Chondrocyte (in vitro differentiated cells): ENCODE results near the gene SETX. TPM values are rescaled to one million over a fixed set of nuclear protein-coding genes. Genes with fewer than 3 reads are reported as not detected.
"Not testable (repeated sequence)": the region's sequence is repeated elsewhere in the genome, so short reads cannot be mapped to it uniquely, and the experiment has no call there.

Experiments used
- DNase-seq: peaks from one replicate; pipeline ENCODE4 v3.0.0; 2021; ENCODE audit warnings: mixed read lengths, low spot score
- H3K27ac Mint-ChIP-seq: one replicate; pipeline ENCODE4 v1.8.0; 2021; ENCODE audit warnings: mild to moderate bottlenecking, moderate library complexity, mixed read lengths; ENCODE audit not compliant: unreplicated experiment
- H3K27me3 Mint-ChIP-seq: 2 replicates; pipeline ENCODE4 v1.8.0; 2021; ENCODE audit warnings: low read depth, mixed read lengths
- H3K36me3 Mint-ChIP-seq: 2 replicates; pipeline ENCODE4 v1.8.0; 2021; ENCODE audit warnings: low read depth, mixed read lengths
- H3K4me1 Mint-ChIP-seq: 2 replicates; pipeline ENCODE4 v1.8.0; 2021; ENCODE audit warnings: low read depth, mild to moderate bottlenecking, mixed read lengths
- H3K4me3 Mint-ChIP-seq: one replicate; pipeline ENCODE4 v1.8.0; 2021; ENCODE audit warnings: mild to moderate bottlenecking, moderate library complexity, mixed read lengths; ENCODE audit not compliant: unreplicated experiment
- H3K9me3 Mint-ChIP-seq: 2 replicates; pipeline ENCODE4 v1.8.0; 2021; ENCODE audit warnings: low read depth, mixed read lengths
- total RNA-seq: library from RNA; stranded (reverse); gene quantifications from 3 replicates; pipeline ENCODE4 v1.2.1, GENCODE V29; 2021
- TF ChIP-seq, protein P1 (sequence below): fragments of 200-600 bp; sonication (generic); IDR thresholded peaks from 2 replicates; pipeline ENCODE4 v1.5.0; 2021; ENCODE audit warnings: antibody characterized with exemption, mild to moderate bottlenecking, moderate library complexity

Gene SETX
- total RNA-seq, 1 donor from 2014 or later = 40.0 TPM

DNA sequence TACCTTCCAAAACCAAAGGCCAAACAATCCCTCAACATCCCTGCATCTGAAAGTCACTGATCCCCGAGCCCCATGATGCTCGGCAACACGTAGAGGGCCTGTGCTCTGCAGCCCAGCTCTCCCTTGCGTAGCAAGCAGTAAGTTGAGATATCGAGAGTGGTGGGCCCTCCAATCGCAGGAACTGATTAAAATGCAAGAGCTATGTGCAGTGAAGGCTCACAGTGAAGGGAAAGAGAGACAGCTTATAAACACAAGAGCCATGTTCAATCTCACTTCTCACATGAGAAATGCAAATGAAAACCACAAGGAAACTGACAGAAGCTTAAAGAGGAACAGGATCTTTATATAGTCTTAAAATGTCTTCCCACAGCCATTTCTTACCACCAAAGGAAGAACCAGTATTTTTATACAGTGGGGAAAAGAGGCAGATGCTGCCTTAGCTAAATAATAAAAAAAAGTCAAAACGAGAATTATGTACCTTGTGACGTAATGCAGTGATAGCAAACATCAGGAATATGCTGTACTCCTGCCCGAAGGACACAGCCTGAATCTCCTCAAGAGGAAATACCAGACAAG, 27.3 kb upstream of the SETX start:
- Mint-ChIP-seq H3K4me1 (no peaks in the 10 kb centered on the region), H3K4me3 (no peak overlapping the region), H3K36me3 (peaks cover 21% of the 10 kb centered on the region), H3K27me3 (no peaks in the 10 kb centered on the region), H3K9me3 (no peaks in the 10 kb centered on the region), H3K27ac (no peak overlapping the region)
- no peak for DNase-seq
- TF ChIP-seq, protein P1, sequence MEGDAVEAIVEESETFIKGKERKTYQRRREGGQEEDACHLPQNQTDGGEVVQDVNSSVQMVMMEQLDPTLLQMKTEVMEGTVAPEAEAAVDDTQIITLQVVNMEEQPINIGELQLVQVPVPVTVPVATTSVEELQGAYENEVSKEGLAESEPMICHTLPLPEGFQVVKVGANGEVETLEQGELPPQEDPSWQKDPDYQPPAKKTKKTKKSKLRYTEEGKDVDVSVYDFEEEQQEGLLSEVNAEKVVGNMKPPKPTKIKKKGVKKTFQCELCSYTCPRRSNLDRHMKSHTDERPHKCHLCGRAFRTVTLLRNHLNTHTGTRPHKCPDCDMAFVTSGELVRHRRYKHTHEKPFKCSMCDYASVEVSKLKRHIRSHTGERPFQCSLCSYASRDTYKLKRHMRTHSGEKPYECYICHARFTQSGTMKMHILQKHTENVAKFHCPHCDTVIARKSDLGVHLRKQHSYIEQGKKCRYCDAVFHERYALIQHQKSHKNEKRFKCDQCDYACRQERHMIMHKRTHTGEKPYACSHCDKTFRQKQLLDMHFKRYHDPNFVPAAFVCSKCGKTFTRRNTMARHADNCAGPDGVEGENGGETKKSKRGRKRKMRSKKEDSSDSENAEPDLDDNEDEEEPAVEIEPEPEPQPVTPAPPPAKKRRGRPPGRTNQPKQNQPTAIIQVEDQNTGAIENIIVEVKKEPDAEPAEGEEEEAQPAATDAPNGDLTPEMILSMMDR = no peak

GRCh38 chr9:132378416-132378815, 23.6 kb upstream of the SETX start:
- H3K4me3 Mint-ChIP-seq, H3K4me1 Mint-ChIP-seq, H3K9me3 Mint-ChIP-seq, H3K27me3 Mint-ChIP-seq, H3K27ac Mint-ChIP-seq, DNase-seq: not testable (repeated sequence)
- H3K36me3 Mint-ChIP-seq = peaks cover 12% of the 10 kb centered on the region

DNA sequence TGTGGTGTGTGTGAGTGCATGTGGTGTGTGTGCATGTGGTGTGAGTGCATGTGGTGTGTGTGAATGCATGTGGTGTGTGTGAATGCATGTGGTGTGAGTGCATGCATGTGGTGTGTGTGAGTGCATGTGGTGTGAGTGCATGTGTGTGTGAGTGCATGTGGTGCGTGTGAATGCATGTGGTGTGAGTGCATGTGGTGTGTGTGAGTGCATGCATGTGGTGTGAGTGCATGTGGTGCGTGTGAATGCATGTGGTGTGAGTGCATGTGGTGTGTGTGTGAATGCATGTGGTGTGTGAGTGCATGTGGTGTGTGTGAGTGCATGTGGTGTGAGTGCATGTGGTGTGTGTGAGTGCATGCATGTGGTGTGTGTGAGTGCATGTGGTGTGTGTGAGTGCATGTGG, 23.0 kb upstream of the SETX start:
- not testable (repeated sequence) for DNase-seq, H3K36me3 Mint-ChIP-seq, H3K27ac Mint-ChIP-seq, H3K27me3 Mint-ChIP-seq, H3K4me3 Mint-ChIP-seq, H3K4me1 Mint-ChIP-seq, H3K9me3 Mint-ChIP-seq

DNA sequence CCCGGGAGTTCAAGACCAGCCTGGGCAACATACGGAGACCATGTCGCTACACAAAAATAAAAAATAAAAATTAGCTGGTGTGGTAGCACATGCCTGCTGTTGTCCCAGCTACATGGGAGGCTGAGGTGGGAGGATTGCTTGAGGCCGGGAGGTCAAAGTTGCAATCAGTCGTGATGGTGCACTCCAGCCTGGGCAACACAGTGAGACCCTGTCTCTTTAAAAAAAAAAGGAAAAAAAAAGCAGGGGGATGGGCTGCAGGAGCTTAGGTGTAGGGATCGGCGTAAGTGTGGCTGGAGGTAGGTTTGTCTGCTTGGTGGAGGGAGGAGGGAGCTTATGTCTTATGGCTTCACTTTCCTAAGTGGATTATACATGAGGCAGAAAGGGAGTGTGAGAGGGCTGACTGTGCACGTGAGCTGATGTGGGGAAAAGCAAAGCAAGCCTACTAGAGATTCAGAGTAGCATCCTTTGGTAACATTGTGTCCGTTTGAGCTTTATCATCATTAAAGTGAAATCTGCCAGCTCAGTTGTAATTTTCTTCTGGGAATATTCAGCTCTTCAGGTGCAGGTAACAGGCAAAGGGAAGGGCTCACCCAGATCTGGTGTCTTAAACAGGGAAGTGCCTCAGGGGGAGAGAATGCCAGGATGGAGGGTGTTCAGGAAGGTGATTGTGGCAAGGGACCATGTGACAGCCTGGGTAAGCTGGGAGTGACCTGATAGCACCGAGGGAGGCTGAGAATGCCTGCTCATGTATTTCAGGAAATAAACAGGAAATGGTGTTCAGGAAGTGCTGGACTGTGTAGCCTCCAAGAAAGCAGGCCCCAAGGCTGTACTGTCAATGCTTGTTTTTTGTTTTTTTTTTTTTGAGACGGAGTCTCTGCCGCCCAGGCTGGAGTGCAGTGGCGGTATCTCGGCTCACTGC, 17.6 kb upstream of the SETX start:
- Mint-ChIP-seq H3K9me3 (no peaks in the 10 kb centered on the region), H3K4me1 (peaks cover 3% of the 10 kb centered on the region), H3K36me3 (peaks cover 6% of the 10 kb centered on the region), H3K4me3 (no peak overlapping the region), H3K27ac (no peak overlapping the region), H3K27me3 (no peaks in the 10 kb centered on the region)
- TF ChIP-seq, protein P1 = no peak
- DNase-seq = no peak

- H3K9me3 Mint-ChIP-seq = no peaks in the 10 kb centered on the region
- H3K4me1 Mint-ChIP-seq = peaks cover 3% of the 10 kb centered on the region
- H3K27ac Mint-ChIP-seq = no peak overlapping the region
- TF ChIP-seq, protein P1 = no peak
- H3K4me3 Mint-ChIP-seq = no peak overlapping the region
- DNase-seq = no peak
- H3K36me3 Mint-ChIP-seq = peaks cover 2% of the 10 kb centered on the region
- H3K27me3 Mint-ChIP-seq = no peaks in the 10 kb centered on the region
Observed at GRCh38 chr9:132370592-132370991, 15.8 kb upstream of the SETX start.

DNA sequence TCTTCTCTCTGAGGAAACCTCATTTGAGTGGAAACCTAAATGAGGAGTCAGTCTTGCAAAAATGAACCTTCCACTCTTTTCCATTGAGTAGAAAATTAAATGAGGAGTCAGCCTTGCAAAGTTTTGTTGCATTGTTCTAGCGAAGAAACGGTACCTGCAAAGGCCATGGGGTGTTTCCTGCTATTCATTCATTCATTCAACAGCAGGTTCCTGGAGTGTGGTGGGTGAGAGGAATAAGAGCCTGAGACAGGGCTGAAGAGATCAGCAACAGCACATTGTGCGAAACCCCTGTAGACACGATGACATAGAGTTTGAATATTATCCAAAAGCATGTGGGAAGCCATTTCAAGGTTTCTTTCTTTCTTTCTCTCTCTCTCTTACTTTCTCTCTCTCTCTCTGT, 14.6 kb upstream of the SETX start:
- Mint-ChIP-seq H3K4me3 (no peak overlapping the region), H3K36me3 (peaks cover 2% of the 10 kb centered on the region), H3K27ac (no peak overlapping the region), H3K27me3 (no peaks in the 10 kb centered on the region), H3K9me3 (no peaks in the 10 kb centered on the region), H3K4me1 (peaks cover 3% of the 10 kb centered on the region)
- no peak for DNase-seq
- TF ChIP-seq, protein P1 = no peak
